Activated CD8-positive, alpha-beta memory T cell treated with anti-CD3 and anti-CD28 coated beads, Interleukin-2, amount 50 U/mL, for 48 hours (primary cell): ENCODE data around the gene MYRIP.
"Not testable (repeated sequence)": the region's sequence is repeated elsewhere in the genome, so short reads cannot be mapped to it uniquely, and the experiment has no call there.

ENCODE experiments used
- DNase-seq: peaks from one replicate; pipeline ENCODE4 v3.0.0-alpha.2; 2020

Gene MYRIP

GRCh38 chr3:39972508-39972907 lies 163.1 kb downstream of the MYRIP start:
- no peak for DNase-seq

DNA sequence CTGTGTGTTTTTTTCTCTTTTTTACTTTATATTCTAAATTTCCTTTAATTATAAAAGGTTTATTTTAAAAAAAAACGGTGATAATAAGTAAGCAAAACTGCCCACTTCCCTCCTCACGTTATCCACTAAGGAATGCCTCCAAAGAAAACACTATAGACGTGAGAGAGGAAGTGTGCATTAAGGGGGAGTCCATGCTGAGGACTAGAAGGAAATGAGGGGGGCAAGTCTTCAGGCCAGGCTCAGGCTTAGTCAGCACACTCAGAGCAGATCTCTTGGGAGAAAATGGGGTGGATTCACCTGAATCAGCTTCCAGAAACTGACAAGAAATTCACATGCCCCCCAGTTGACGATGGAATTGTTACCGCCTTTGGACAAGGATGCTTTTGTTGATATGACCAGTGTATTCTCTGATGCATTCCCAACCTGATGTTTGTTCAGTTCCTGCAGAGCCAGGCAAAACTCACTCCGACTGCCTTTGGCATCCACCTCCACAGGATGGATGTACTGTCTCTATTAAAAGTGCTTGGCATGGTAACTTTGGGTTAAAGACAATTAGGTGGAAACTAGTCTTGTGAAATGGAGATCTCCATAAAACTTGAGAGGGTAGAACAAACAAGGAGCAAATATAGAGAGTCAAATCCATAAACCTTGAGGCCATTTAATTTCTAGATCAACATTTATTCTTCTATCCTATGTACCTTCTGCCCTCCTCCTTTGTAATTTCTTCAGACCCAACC lies 167.8 kb downstream of the MYRIP start:
- DNase-seq, result no peak

DNA sequence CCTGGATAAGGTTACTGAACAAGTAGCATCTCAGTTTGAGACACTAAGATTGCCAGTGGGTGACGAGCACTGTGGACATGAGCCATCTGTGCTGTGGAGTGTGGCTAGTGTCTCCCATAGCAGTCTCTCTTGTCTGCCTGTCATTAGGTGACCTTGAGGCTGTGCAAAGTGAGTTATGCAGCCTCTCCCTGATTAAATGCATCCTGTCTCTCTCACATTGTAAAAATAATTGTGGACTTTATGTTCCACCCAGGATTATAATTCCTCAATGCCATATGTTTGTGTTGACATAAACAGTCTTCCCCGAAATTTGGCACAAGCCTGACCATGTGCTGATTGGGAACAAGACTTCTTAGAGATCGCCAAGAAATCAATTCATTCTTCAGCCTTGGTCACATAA lies 168.9 kb downstream of the MYRIP start:
- no peak for DNase-seq

DNA sequence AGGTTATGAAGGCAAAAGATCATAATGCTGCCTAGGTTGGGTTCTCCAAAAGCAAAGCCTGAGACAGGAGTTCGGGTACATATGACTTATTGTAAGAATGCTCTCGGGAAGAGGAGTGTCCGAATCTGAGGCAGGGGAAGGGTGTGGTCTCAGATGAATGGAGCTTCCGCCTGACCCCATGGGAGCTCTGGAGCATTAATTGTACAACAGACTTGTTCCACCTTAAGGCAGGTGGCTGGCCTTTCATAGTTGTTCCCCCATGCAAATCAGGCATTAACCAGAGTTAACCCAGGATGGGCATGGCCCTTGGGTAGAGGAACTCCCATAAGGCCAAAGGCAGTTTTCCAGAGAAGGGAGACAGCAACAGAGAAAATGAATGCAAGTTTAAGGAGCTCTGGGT lies 170.6 kb downstream of the MYRIP start:
- no peak for DNase-seq

- no peak for DNase-seq
These were observed 171.4 kb downstream of the MYRIP start for GRCh38 chr3:39980781-39981180.

GRCh38 chr3:39981547-39982184 lies 172.3 kb downstream of the MYRIP start:
- no peak for DNase-seq

DNA sequence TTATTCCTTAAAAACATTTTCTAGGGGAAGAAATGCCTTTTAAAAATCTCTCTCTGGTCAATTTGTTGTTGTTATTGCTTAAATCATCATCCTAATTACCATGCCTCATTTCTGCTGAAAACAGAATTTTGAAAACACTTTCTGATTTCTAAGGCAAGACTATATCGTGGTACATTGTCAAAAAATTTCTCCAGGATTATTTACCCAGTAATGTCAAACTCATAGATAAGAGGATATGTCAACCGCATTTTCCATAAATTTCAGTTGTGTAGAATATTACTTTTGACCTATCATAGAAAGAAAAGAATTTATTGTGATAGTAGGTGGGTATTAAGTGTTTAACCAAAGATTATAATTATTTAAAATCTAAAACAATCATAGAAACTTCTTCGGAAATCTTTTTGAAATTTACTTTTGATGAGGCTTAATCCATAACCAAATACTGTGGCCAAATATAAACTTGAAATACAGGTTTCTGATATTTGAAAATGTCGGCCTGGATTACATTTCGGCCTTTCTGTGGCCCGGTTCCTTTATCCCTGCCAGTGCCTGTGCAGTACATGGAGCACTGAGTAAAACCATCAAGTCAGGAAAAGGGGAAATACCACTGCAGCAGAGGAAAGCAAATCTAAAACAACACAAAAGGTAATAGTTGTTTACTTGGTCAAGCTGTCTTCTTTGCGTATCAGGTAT lies 173.4 kb downstream of the MYRIP start:
- no peak for DNase-seq

DNA sequence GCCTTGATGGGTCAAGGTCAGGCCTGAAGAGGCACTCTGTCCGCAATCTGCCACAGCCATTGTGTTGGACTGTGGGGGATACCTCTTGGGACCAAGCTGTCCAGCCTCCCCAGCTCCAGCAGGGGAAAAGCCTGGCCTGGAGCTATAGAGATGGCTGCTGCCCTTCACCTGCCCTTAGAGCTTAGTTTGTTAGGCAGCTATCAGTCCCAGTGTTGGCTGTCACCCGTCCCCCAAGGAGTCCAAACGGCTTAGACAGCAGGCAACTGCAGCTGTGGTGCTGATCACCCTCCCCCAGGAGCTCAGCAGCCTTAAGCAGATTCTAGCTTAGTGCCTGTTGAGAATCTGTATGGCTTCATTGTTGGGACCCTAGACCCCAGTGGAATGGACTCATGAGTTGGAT lies 180.3 kb downstream of the MYRIP start:
- no peak for DNase-seq

- no peak for DNase-seq
These were observed 181.1 kb downstream of the MYRIP start for GRCh38 chr3:39990532-39990931.

DNA sequence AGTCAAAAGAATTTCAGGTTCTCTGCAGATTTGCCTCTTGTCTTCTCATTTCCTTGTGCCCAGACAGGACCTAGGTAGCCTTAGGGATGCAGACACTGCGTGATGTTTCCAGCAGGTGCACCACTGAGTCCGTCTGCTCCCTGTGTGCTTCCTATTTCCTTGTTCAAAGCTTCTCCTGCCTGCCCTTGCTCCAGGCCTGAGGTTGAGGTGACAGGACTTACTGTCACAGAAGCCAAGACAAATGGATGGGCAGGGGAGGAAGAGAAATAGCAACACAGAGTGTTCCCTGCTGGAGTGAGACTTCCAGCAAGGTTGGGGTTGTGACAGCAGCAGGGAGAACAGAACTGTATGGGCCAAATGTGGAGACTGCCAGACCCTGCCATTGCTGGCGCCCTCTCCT lies 199.4 kb downstream of the MYRIP start:
- DNase-seq, result no peak

DNA sequence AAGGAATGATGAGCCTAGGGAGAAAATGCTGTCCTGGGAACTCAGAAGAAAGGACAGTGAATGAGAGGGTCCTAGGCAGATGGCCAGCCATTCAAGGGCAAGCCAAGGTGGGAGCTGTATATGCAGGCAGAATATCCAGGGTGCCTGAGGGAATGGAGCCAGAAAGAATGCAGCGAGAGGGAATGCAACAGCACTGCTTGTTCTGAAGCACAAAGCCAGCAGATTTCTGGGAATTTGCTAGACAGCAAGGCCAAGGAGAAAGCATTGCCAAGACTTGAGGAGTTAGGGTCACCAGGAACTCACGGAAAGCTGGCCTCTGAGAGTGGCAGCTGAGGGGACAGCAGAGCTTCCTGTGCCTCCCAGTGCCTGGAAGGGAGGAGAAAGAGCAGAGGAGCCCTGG lies 200.6 kb downstream of the MYRIP start:
- DNase-seq, result no peak

- DNase-seq, result no peak
These were observed 203.0 kb downstream of the MYRIP start for GRCh38 chr3:40012381-40012780.

DNA sequence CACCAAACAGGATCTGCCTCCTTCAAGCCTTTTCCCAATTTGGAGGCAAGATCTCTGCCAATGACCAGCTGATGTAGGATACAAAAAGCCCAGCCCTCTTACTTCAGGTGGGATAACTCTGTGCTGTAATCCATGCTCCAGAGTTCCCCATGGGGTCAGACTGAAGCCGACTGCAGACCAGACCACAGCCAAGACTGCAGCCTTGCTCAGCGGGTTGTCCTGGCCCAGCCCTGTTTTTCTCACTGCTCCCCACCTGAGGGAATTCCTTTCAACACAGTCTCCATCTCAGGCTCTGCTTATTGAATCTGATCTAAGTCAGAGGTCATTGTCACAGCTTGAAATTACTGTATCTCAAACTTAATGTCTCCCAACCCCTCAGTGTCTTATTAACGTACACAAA lies 207.0 kb downstream of the MYRIP start:
- DNase-seq, result no peak

DNA sequence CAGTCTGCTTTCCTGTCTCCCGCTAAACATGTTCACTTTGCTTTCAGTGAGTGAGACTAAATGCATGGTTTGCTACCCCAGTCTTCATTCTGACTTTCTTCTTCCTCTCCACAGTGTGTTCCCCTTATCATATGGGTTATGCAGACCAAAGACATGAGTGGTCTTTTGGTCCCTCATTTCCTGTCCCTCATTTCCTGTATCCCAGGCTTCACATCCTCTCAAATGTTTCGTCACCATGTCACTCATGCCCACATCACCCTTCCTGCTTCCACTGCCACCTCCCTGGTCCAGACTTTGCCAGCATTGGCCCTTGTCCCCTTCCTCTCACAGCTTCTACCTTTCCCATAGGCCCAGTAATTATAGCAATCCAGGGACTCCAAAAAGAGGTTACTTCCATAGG lies 209.0 kb downstream of the MYRIP start:
- no peak for DNase-seq

DNA sequence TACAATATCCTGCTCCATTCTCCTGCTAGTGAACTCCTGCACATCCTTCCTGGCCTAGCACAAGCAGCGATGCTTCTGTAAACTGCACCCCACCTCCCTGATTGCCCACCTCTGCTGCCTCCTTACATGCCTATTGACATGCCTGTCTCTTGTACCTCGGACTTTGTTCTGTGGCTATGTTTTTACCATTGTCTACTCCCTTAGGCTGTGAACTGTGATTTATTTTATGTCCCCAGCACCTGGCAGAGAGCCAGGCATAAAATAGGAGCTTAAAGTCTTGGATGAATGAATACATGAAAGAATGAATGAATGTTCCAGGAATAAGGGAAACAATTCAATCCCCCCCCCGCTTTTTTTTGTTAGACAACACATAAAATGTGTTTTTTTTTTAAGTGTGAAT lies 210.0 kb downstream of the MYRIP start:
- DNase-seq, result no peak

DNA sequence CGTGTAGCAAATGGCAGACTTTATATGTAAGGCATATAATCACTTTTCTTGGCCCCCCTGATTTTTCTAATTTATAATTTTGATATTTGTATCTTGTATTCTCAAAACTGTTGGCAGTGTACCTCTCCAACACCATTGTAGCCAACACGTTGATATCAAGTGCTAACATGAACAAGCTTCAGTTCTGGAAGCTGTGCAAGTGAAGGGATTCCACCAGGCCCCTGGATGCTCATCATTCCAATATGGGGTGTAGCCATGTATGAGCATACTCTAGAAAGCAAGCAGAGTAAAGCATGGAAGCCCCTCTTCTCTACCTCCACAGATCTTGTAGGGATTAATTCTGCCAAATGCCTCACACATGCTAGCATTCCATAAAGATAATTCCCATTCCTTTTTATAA lies 211.3 kb downstream of the MYRIP start:
- DNase-seq, result no peak

- no peak for DNase-seq
These were observed 211.9 kb downstream of the MYRIP start for GRCh38 chr3:40021338-40021737.

DNA sequence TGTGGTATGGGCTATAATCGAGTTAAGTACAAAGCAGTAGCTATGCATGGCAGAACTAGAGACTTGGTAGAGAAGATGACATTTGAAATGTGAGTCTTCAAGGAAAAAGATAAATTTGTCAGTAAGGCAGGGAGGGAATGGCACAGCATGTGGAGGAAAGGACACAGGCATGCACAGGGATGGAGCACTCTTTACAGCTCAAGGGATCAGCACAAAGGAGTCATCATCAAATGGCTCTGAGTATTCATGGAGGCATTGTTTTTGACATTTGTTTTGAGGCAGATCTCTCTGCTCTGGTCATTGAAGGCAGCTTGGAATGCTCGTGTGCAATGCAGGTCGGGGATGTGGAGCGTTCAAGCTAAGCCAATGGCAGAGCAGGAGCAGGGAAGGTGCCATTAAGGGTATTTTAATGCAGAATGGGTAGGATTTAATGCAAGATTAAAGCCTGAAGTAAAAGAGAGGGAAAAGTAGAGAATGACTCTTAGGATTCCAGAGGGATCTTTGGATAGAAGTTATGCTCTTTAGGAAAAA lies 213.0 kb downstream of the MYRIP start:
- no peak for DNase-seq

DNA sequence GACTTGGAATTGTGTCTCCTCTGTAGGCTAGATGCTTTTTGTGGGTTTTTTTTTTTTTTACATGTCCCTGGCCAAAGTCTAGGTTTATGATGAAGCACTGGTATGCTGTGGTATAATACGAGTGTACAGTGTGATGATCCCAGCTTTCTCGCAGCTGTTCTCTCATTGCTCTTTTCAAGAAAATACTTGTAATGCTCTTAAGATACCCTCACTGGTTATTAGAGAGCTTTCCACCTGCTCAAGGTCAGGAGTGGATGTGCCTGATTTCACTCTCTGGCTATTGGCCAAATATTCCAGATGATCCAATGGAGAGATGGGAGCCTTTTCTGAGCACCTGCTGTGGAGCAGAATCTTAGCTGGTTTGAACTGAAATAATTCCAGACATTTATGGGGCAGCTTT lies 215.1 kb downstream of the MYRIP start:
- DNase-seq, result no peak

DNA sequence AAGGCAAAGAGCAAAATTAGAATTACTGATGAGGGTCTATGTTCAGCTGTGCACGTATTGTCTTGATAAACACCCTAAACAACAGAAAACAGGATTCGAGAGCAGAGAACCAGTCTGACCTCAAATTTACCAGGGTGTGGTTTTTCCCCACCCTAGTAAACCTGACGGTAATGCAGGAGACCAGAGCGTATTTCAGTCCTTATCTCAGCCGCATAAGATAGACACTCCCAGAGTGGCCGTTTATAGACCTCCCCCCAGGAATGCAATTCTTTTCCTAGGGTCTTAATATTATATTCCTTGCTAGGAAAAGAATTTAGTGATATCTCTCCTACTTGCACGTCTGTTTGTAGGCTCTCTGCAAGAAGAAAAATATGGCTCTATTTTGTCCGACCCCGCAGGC lies 216.5 kb downstream of the MYRIP start:
- not testable (repeated sequence) for DNase-seq

- no peak for DNase-seq
These were observed 225.8 kb downstream of the MYRIP start for GRCh38 chr3:40035177-40035576.

DNA sequence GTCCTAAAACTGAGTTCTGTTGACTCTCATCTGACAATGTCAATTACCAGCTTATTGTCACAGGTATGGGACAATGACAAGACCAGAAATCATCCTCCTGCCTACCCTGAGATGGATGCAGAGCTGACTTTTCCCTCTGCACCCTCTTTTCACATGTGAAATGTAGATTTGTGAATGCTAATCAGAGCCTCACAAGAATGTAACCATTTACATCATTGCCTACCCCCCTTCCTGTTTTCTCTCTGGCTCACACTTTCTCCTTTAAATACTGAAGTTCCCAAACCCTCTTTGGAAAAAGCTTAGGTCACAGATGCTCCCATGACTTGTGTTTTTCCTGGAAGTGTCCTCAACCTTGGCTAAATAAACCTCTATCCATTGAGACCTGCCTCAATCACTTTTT lies 228.2 kb downstream of the MYRIP start:
- no peak for DNase-seq

DNA sequence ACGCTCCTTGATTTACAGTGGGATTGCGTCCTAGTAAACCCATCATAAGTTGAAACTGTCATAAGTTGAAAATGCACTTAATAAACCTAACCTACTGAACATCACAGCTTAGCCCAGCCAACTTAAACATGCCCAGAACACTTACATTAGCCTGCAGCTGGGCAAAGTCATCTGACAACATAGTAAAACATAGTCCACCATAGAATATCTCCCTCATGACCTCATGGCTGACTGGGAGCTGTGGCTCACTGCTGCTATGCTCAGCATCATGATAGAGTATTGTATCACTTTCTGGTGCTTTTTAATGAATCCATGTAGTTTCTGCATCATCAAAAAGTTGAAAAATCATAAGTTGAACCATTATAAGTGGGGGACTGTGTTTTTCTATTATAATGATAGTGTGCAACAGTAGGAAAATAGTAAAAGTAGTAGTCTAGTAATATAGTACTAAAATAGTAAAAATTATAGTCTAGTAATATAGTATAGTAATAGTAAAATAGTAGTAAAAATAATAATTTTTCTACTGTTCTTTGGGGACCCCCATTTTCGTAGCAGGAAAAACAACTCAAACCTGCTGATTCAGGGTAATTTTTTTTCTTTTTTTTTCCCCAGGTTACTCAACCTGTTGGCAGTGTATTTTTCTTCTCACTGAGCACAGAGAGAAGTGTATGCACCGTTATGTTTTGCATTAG lies 233.5 kb downstream of the MYRIP start:
- no peak for DNase-seq

GRCh38 chr3:40043444-40043755 lies 234.0 kb downstream of the MYRIP start:
- no peak for DNase-seq
